HG02642 (cell line): Measurements from ENCODE around the gene GPC6.

Source experiments
- ATAC-seq: cut with Tn5 transposase; IDR thresholded peaks from one replicate; pipeline ENCODE4 v1.9.1; 2021; ENCODE audit warnings: mild to moderate bottlenecking; ENCODE audit not compliant: unreplicated experiment, poor library complexity

The GPC6 gene

GRCh38 chr13:93981426-93981977 is 754.9 kb downstream of the GPC6 start:
- ATAC-seq = no peak

GRCh38 chr13:93982179-93982918 is 755.7 kb downstream of the GPC6 start:
- ATAC-seq = no peak

GRCh38 chr13:93984052-93984451 is 757.4 kb downstream of the GPC6 start:
- no peak for ATAC-seq

- ATAC-seq = no peak
Measured at GRCh38 chr13:93984876-93985275, 758.3 kb downstream of the GPC6 start.

- no peak for ATAC-seq
Measured at GRCh38 chr13:93987458-93987857, 760.9 kb downstream of the GPC6 start.

- no peak for ATAC-seq
Measured at GRCh38 chr13:93991569-93991968, 765.0 kb downstream of the GPC6 start.

- ATAC-seq = no peak
Measured at GRCh38 chr13:93996481-93996880, 769.9 kb downstream of the GPC6 start.

- ATAC-seq = no peak
Measured at GRCh38 chr13:94006296-94006695, 779.7 kb downstream of the GPC6 start.

GRCh38 chr13:94007072-94007471 is 780.5 kb downstream of the GPC6 start:
- no peak for ATAC-seq

- ATAC-seq = no peak
Measured at GRCh38 chr13:94009701-94010100, 783.1 kb downstream of the GPC6 start.

GRCh38 chr13:94014461-94014860 is 787.9 kb downstream of the GPC6 start:
- ATAC-seq = no peak

GRCh38 chr13:94020426-94020825 is 793.8 kb downstream of the GPC6 start:
- no peak for ATAC-seq

GRCh38 chr13:94020833-94021232 is 794.2 kb downstream of the GPC6 start:
- ATAC-seq = no peak

- ATAC-seq = no peak
Measured at GRCh38 chr13:94028234-94028633, 801.6 kb downstream of the GPC6 start.

- no peak for ATAC-seq
Measured at GRCh38 chr13:94028650-94029049, 802.0 kb downstream of the GPC6 start.

- no peak for ATAC-seq
Measured at GRCh38 chr13:94030415-94031119, 804.0 kb downstream of the GPC6 start.

GRCh38 chr13:94031609-94032008 is 805.0 kb downstream of the GPC6 start:
- ATAC-seq = no peak

- ATAC-seq = no peak
Measured at GRCh38 chr13:94033098-94033497, 806.5 kb downstream of the GPC6 start.

- ATAC-seq = no peak
Measured at GRCh38 chr13:94033830-94034642, 807.4 kb downstream of the GPC6 start.

- no peak for ATAC-seq
Measured at GRCh38 chr13:94050039-94050438, 823.4 kb downstream of the GPC6 start.

- no peak for ATAC-seq
Measured at GRCh38 chr13:94050686-94051085, 824.1 kb downstream of the GPC6 start.
